Measurements from ENCODE around the gene CNGA2. TPM values are rescaled to one million over a fixed set of nuclear protein-coding genes. Genes with fewer than 3 reads are reported as not detected.

CNGA2 gene
- total and polyA plus RNA-seq, 2 donors (not counting 3 experiments of a cell fraction or from before 2014, with no cell fraction given): not detected

DNA sequence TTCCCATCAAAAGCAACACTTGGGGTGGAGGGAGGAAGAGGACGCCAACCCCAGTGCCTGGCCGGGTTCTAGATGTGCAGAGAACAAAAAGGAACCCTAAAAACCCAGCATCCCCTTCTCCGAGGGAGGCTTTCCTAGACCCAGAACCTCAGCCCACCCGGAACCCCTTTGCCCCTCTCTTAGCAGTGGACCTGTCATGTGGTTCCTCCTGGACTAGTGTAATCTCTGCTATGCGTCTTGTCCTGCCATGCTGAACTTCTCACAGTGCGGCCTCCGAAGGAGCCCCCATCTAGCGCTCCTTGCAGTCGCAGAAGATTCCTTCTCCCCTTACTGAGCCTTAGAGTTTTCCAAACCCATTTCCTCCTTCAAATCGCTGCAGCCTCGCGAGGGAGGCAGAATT is 40.4 kb upstream of the CNGA2 start:
- H2AFZ ChIP-seq (ENCODE audit: low read depth, low read length): no peak overlapping the region
- H3K27me3 ChIP-seq (ENCODE audit: control insufficient read depth in 2 of 2, insufficient read depth in 2 of 2, low read length in 2 of 2): no peaks in the 10 kb centered on the region
- intact Hi-C loops (cut with micrococcal nuclease) (no loop called here), dilution Hi-C loops (cut with MboI; ENCODE audit: extremely low pct_ligation_motif_present, low sequenced_read_pairs) (no loop called here)
- no peaks in the 10 kb centered on the region for H3K4me1 ChIP-seq (ENCODE audit: control insufficient read depth, extremely low read depth, insufficient read depth, low read length)
- no peak overlapping the region for H3K4me3 ChIP-seq (replicated peaks in 1 of 3; ENCODE audit: insufficient read depth in 1 of 3, low read depth in 1 of 3, low read length in 3 of 3)
- no peak for FAIRE-seq
- DNase-seq (ENCODE audit: low read depth, low spot score): no peak
- TF ChIP-seq EZH2 (IDR thresholded peaks at IDR 0.05; ENCODE audit: borderline replicate concordance, low read depth, low read length, severe bottlenecking): no peak
- TF ChIP-seq POLR2A (IDR thresholded peaks at IDR 0.05; ENCODE audit: low read depth, low read length): no peak
- no peak for TF ChIP-seq POLR2AphosphoS5 (IDR thresholded peaks at IDR 0.05; ENCODE audit: insufficient read depth, low read depth, low read length)
- TF ChIP-seq MAX (IDR thresholded peaks at IDR 0.05; ENCODE audit: insufficient read depth, insufficient read length): no peak
- TF ChIP-seq GATA2 (IDR thresholded peaks at IDR 0.05; ENCODE audit: insufficient read depth, insufficient read length, low read depth, low read length): no peak
- no peak for TF ChIP-seq JUN (IDR thresholded peaks at IDR 0.05; ENCODE audit: borderline replicate concordance, insufficient read depth, insufficient read length, low read depth)
- TF ChIP-seq, protein P1, sequence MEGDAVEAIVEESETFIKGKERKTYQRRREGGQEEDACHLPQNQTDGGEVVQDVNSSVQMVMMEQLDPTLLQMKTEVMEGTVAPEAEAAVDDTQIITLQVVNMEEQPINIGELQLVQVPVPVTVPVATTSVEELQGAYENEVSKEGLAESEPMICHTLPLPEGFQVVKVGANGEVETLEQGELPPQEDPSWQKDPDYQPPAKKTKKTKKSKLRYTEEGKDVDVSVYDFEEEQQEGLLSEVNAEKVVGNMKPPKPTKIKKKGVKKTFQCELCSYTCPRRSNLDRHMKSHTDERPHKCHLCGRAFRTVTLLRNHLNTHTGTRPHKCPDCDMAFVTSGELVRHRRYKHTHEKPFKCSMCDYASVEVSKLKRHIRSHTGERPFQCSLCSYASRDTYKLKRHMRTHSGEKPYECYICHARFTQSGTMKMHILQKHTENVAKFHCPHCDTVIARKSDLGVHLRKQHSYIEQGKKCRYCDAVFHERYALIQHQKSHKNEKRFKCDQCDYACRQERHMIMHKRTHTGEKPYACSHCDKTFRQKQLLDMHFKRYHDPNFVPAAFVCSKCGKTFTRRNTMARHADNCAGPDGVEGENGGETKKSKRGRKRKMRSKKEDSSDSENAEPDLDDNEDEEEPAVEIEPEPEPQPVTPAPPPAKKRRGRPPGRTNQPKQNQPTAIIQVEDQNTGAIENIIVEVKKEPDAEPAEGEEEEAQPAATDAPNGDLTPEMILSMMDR (IDR thresholded peaks at IDR 0.05; ENCODE audit: extremely low read depth in 1 of 2, insufficient read depth in 1 of 2, low read depth in 1 of 2, low read length in 2 of 2): no peak
- no peak for TF ChIP-seq MYC (IDR thresholded peaks at IDR 0.05; ENCODE audit: low read depth, low read length)
- TF ChIP-seq FOS (IDR thresholded peaks at IDR 0.05; ENCODE audit: borderline replicate concordance, insufficient read depth, low read length): no peak
- no peaks in the 10 kb centered on the region for H4K20me1 ChIP-seq (replicated peaks; ENCODE audit: control insufficient read depth, extremely low read depth, insufficient read depth, low read length)
- no peak overlapping the region for H3K27ac ChIP-seq (ENCODE audit: insufficient read depth, low read depth, low read length)
- no peaks in the 10 kb centered on the region for H3K9me3 ChIP-seq (replicated peaks; ENCODE audit: control insufficient read depth, insufficient read depth, low read length)
- H3K4me2 ChIP-seq (ENCODE audit: insufficient read depth, low read length): no peak overlapping the region
- H3K9ac ChIP-seq (replicated peaks; ENCODE audit: extremely low read depth, insufficient read depth, low read length): no peak overlapping the region
- no peaks in the 10 kb centered on the region for H3K36me3 ChIP-seq (ENCODE audit: control insufficient read depth in 2 of 2, extremely low read depth in 1 of 2, insufficient read depth in 2 of 2, low read length in 2 of 2)
- CTCF ChIA-PET: no interaction called here
- no peaks in the 10 kb centered on the region for H3K9me1 ChIP-seq (replicated peaks; ENCODE audit: control insufficient read depth, extremely low read depth, insufficient read depth, low read length)
- POLR2A ChIA-PET: no interaction called here
- H3K79me2 ChIP-seq (ENCODE audit: control insufficient read depth, insufficient read depth, low read length): no peaks in the 10 kb centered on the region
- no TSS peak for BruUV-seq (replicated peaks)
